HG02759 (cell line): ENCODE data around the gene CCNI2.

Experiments used
- ATAC-seq: cut with Tn5 transposase; IDR thresholded peaks from one replicate; pipeline ENCODE4 v1.9.1; 2021; ENCODE audit warnings: mild to moderate bottlenecking, moderate library complexity; ENCODE audit not compliant: unreplicated experiment

Gene CCNI2

DNA sequence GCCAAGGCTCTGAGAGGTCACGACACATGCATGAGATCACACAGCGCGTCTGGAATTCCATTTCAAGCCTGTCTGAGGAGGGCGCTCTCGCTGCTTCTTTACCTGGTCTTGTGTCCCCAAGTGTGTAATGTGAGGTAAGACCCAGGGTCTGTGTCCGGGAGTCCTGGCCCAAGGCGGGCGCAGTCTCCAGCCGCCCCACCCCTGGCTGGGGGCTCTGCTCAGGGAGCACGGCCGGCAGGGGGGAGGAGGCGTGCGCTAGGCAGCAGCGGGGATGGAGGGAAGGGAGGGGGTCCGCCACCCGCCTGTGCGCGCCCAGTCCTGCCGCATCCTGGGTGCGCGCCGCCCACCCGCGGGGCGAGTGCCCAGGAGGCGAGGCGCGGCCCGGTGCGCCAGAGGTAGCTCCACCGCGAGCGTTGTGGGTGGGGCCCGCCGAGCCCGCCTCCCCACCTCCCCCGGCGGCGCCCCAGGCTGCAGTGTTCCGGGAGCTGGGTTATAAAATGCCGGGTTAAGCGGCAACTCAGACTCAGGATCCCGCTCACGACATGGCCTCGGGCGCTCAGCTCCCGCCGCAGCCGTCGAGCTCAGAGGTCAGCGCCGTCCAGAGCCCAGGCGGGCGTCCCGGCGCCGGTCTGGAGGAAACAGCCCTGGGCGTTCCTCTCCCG, at the start of gene CCNI2:
CCNI2 (plus strand) TSS at position 473 of the 662 bp plus-strand sequence; CDS start at position 543, 70 bp downstream.
- ATAC-seq, result peak; percentile 53

DNA sequence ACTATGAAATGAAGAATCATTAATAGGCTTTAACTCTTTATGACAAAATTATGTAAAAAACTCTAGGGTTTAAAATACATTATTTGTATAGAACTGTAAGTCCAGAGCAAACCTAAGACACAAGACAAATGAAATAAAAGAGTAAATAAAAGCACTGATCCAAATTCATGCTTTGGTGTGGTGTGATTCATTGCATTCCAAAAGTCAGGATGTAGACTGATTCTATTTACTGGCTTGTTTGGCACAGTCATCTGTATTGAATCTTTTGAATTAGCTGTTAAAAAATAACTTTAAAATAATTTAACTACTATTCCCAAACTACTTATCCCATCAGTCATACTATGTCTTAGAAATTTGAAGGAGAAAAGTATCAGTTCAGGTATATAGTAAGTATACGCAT, 42.4 kb upstream of the CCNI2 start:
- no peak for ATAC-seq

- no peak for ATAC-seq
Measured at GRCh38 chr5:132708645-132709044, 38.6 kb upstream of the CCNI2 start.

GRCh38 chr5:132714456-132715307, 32.5 kb upstream of the CCNI2 start:
- ATAC-seq, result no peak

DNA sequence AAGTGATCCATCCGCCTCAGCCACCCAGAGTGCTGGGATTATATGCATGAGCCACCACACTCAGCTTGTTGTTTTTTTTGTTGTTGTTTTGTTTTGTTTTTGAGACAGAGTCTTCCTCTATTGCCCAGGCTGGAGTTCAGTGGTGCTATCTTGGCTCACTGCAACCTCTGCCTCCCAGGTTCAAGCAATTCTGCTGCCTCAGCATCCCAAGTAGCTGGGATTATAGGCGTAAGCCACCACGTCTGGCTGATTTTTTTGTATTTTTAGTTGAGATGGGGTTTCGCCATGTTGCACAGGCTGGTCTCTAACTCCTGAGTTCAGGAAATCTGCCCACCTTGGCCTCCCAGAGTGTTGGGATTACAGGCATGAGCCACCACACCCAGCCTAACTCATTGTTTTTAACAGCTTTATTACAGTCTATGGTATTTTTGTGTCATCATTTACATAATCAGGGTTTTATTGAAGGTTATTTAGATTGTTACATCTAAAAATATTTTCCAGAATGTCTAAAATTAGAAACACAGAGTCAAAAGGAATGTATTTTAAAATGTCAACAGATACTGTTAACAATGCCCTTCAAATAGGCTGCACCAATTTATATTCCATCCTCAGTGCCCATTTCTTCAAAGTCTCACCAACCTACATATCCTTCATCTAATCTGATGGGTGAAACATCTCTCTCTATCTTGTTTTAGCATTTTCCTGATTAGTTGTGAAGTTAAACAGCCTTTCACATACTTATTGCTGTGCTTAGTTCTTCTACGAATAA, 28.5 kb upstream of the CCNI2 start:
- ATAC-seq, result no peak

DNA sequence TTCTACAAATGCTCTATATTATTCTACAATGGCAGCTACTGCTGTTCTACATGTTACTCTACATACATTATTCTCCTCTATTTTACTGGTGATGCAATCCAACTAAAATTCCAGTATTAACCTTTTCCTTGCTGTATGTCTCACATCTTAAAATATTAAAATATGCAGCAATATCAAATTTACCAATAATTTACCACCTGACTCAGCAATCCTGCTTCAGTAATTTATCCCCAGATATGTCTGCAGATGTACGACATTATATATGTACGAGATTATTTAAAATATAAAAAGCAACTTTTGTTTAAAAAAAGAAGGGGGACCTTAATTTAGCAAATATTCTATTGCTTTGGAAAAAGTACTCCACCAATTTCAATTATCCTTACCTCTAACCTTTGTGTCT, 21.5 kb upstream of the CCNI2 start:
- no peak for ATAC-seq

DNA sequence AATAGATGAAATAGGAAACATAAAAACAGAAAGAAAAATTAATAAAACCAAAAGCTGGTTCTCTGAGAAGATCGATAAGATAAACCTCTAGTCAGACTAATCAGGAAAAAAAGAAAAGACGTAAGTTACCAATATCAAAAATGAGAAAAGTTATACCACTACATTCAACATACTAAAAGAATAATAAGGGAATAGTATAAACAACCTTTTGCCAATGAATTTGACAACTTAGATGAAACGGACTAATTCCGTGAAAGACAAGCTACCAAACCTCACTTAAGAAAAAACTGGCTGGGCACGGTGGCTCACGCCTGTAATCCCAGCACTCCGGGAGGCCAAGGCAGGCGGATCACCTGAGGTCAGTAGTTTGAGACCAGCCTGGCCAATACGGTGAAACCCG, 17.3 kb upstream of the CCNI2 start:
- no peak for ATAC-seq

DNA sequence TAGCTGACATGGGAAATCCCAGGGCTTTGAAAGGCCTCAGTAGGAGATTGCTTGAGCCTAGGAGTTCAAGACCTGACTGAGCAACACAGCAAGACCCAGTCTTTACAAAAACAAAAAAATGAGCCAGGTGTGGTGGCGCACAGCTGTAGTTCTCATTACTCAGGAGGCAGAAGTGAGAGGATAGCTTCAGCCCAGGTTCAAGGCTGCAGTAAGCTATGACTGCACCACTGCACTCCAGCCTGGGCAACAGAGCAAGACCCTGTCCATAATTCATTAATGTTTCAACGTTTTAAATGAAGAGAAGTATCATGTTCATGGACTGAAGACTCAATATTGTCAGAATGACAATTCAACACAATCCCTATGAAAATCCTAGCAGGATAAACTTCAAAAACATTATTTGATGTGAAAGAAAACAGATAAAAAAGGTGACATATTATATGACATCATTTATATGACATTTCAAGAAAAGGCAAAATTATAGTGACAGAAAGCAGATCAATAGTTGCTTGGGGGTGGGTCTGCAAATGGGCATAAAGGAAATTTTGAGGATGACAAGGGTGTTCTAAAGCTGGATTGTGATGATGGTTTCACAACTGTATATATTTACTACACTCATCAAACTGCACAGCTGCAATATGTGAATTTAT, 13.6 kb upstream of the CCNI2 start:
- no peak for ATAC-seq

DNA sequence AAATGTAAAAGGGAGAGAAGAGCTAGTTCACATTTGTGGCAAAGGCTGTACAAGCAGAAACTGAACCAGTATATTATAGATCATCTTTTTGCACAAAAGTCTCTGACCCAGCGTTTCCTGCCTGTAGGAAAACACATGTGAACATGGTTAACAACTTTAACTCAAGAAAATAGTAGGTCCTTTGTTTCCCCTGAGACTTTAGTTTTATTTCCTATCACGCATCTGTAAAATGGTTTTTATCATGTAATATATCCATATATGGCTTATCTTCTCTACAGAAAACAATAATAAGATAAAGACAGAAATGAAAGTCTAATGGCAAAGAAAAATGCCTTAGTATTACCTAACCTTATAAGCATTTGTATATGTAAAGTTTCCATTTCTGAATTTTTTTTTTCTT, 12.5 kb upstream of the CCNI2 start:
- ATAC-seq, result no peak

DNA sequence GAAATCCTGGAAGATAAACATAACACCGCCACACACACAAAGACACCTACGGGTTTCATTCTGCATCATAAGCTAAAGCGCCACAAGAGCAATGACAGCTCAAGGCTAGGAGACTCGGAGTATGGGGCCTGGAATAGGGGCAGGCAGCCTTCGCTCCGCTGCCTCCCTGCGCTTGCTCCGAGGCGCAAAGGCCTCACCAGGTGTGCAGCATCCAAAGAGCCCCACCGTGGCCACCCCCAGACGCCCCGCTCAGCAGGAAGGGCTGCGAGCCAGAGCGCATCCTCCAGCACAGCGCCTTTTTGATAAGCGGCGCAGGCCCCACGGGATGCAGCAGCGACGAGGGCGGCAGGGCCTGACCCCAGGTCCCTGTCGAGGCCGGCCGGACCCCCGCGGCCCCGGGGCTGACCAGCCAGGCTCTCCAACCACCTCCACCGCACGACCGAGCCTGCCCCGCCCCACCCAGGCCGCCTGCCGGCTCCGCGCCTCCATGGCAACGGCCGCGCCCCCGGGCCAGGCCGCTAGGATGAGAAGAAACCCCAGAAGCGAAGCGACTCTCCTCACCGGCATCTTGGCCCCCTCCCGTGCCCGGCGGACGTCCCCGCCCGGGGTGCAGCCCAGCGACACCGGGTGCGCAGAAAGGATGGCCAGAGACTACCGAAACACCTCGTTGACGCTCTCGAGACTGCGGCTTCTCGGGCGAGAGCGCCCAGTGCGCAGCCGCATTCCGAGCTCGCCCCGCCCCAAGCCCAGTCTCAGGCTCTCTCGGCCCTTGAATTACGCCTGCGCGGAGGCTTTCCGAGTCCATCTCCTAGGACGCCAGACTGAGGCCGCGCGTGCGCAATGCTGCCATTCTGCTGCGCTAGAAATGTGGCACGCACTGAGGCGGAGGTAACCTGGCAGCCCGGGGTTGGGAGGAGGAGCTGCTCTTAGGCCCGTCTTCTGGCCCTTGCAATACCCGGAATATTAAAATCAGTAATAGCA, 10.1 kb upstream of the CCNI2 start, which contains the start of gene KIF3A:
KIF3A (minus strand) TSS at position 694 of the 981 bp plus-strand sequence; CDS start at position 567, 127 bp downstream.
- peak; percentile 87 for ATAC-seq

DNA sequence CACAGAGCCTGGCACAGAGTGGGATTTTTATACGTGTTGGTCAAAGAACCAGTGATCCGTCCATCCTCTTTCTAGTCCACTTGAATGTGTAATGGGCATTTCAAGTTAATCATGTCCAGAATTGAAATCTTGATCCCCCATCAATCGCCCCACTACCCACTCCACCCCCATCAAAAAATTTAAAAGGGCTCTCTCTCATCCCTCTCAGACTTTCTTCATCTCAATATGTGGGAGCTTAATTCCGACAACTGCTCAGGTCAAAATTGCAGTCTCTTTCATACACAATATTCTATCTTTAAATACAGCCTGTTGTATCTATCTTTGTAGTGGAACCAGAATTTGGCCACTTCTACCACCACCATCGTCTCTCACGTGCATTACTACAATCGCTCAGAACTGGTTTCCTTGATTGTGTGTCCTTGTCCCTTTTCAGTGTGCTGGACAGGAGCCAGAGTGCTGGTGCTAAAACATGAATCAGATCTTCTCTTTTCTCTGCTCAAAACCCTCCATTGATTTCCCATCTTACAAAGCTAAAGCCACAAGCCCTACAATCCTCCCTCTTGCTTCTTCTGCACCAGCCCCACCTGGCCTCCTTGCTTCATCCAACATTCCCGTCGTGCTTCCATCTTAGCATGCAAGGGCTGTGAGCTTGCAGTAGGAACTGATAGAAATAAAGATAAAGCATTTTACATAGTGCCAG, 9.1 kb upstream of the CCNI2 start:
- no peak for ATAC-seq

GRCh38 chr5:132739232-132739631, 8.0 kb upstream of the CCNI2 start:
- no peak for ATAC-seq

DNA sequence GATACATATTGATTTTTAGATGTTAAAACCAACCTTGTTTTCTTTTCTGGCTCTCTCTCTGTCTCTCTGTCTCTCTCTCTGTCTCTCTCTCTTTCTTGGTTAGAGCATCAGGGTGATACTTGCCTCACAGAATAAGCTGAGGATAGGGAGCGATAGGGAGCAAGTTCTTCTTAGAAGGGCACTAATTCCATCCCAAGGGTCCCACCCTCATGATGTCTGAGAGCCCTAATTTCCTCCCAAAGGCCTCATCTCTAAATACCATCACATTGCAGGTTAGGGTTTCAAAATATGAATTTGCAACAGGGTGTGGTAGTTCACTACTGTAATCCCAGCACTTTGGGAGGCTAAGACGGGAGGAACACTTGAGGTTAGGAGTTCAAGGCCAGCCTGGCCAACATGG, 5.1 kb upstream of the CCNI2 start:
- ATAC-seq, result no peak

DNA sequence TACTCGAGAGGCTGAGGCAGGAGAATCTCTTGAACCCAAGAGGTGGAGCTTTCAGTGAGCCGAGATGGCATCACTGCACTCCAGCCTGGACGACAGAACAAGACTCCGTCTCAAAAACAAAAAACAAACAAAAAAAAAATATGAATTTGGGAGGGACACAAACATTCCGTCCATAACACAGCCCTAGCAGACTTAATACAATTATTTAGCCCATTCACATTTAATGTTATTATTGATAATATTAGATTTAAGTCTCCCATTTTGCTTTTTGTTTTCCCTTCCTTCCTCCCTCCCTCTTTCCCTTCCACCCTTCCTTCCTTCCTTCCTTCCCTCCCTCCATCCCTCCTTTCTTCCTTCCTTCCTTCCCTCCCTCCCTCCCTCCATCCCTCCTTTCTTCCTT, 4.6 kb upstream of the CCNI2 start:
- ATAC-seq, result no peak

DNA sequence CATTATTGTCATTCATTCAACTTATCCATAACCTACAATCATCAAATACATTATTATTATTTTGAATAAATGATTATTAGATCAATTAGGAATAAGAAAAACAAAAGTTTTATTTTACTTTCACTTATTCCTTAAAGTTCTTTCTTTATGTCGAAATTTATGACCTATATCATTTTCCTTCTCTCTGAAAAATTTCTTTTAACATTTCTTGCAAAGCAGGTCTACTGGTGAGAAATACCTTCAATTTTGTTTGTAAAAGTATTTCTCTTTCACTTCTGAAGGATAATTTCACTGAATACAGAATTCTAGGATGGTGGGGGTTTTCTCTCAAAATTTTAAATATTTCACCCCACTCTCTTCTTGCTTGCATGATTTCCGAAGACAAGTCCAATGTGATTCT, 2.6 kb upstream of the CCNI2 start:
- ATAC-seq, result no peak

- ATAC-seq, result no peak
Measured at GRCh38 chr5:132746592-132746953, 653 bp upstream of the CCNI2 start.

DNA sequence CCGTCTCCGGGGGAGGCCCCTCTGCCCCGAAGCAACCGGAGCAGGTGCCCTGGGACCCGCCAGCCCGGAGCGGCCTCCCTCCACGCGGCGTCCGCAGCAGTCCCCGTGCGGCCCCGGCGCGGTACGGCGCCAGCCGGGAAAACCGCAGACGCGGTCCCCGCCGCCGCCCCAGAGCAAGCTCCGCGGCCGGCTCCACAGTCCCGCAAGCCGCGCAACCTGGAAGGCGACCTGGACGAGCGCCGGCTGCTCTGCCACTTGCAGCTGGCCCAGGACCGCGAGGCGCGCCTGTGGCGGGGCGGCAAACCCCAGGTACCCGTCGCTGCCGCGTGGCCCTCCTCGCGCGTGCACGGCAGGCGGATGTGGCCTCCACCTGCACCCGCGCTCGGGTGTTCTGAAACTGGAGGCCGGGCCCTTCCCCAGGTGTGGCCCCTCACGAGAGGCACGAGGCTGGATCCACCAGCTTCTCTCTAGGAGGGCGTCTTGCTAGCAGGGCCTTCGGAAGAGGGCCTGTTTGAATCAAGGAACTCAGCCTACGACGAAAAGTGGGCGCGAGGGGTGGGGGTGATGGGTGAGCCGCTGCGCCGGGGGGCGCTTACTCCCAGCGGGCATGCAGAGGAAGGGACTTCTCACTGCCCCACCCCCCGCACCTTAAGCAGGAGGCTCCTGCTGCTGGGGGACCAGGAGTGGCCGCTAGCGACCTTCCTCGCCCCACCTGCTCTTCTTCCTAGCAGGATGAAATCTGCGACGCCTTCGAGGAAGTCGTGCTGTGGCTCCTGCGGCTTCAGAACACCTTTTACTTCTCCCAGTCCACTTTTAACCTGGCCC, 602 bp downstream of the CCNI2 start:
- ATAC-seq, result no peak

GRCh38 chr5:132748522-132749000, 1.3 kb downstream of the CCNI2 start:
- no peak for ATAC-seq
